ENCODE data around the gene CMTM1.
"Not testable (repeated sequence)": the region's sequence is repeated elsewhere in the genome, so short reads cannot be mapped to it uniquely, and the experiment has no call there.

The CMTM1 gene

DNA sequence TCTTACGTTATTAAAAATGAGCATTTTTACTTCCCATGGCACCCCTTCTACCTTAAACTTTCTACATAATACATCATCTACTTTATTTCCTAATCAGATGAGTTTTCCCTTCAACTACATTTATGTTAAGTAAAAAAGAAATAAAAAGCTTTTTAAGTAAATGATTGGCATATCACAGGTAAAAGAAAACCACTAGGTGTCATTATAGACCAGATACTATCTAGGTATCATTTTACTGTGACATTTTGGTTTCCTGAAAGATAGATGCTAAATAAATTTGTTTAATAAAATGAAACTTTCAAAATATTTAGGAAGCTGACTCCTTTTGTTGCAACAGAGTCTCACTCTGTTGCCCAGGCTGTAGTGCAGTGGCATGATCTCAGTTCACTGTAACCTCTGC, 3.8 kb upstream of the CMTM1 start:
- no peak for DNase-seq (ENCODE audit: low spot score)

DNA sequence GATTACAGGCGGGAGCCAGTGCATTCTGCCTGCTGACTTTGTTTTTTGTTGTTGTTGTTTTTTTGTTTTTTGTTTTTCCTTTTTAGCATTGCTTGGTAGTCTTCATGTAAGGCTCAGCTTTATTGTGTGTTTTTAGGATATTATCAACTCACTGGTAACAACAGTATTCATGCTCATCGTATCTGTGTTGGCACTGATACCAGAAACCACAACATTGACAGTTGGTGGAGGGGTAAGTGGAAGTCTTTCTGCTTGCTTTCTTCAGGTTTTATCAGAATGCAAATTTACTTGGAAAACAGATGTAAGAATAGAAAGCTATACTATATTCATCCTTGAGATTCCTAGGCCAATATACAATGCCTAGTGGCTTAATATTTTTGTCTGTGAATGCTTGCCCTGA, 3.3 kb upstream of the CMTM1 start:
- no peak for DNase-seq (ENCODE audit: low spot score)

DNA sequence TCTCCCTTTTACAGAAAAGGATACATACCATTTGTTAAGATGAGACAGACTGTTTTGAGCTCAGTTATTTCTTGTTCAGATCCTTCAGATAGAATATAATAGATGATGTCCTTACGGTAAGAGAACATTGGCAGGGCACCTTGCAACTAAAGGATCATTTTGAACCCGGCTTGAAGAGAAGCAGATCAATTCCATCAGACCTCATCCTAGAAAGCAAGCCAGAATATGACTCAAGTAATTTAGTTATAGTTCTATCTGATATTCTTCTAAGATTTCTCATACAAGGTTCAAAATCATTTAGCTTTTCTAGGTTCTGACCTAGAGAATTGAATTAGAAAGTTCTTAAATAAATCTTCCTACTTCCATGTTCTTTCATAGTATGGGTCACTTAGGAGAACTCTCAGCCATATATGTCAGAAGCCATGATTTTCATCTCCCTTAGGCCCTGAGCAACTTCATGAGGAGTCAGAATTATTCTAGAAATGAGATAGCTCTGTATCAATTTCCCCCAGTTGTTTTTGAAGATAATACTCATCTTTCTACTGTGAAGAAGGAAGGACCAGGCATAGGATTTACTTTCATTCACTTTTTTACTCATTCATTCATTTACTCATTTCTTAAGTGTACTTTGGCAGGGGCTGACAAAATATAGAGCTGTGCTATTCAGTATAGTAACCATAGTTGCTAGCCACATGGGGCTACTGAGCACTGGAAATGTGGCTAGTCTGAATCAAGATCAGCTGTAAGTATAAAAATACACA, 2.5 kb upstream of the CMTM1 start:
- no peak for DNase-seq (ENCODE audit: low spot score)

DNA sequence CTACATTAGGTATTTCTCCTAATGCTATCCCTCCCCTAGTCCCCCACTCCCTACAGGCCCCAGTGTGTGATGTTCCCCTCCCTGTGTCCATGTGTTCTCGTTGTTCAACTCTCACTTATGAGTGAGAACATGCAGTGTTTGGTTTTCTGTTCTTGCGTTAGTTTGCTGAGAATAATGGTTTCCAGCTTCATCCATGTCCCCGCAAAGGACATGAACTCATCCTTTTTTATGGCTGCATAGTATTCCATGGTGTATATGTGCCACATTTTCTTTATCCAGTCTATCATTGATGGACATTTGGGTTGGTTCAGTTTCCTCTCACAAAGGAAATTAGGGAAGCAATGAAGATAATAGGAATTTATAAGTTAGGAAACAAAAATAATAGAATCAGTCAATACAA, 1.0 kb downstream of the CMTM1 start:
- not testable (repeated sequence) for DNase-seq (ENCODE audit: low spot score)

DNA sequence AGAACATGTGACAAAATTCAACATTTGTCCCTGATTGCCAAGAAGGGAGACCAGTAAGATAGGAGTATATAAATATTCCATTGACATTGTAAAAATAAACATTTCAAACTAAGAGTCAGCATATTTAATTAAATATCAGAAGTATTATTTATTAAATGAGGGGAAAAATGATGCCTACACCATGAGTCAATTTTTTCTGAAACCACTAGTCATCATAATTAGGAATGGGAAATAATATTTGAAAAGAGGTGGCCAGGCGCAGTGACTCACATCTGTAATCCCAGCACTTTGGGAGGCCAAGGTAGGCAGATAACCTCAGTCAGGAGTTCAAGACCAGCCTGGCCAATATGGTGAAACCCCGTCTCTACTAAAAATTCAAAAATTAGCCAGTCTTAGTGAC, 2.1 kb downstream of the CMTM1 start:
- DNase-seq (ENCODE audit: low spot score): no peak

DNA sequence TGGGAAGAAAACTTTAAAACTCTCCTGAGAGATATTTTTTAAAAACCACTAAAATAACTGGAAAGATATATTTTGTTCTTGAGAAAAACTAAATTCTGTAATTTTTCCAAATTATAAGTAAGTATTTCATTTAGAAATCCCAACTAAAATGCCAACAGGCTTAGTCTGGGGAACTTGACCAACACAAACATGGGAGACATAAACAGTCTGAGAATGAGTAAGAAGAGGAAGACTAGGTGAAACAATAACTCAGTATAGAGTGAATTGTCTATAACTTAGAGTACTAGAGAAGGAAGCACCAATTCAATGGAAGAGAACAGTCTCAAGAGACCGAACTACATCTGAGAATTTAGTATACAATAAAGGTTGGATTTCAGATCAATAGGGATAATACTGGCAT, 2.9 kb downstream of the CMTM1 start:
- DNase-seq (ENCODE audit: low spot score): peak; percentile 46

DNA sequence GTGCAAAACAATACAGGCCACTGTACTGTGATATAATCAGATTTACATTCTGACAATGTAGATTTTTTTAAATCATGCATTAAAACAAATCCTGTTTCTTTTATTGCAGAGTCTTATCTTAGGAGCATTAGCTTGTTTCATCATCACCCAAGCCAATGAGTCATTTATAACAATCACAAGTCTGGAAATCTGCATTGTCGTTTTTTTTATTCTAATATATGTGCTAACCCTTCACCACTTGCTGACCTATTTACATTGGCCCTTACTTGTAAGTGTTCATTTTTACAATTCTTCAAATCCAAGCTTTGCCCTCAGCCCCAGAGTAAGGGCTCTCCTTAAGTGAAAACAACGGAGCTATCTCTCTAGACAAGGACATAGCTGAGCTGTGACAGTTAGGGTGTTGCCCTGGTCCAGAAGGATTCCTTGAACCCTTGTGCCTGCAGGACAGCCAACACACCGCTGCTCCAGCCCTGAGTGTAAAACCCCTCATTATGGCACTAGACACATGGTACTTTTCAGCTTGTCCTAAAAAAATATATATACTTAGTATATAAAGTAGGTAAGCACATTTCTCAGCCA, 3.7 kb downstream of the CMTM1 start:
- no peak for DNase-seq (ENCODE audit: low spot score)

DNA sequence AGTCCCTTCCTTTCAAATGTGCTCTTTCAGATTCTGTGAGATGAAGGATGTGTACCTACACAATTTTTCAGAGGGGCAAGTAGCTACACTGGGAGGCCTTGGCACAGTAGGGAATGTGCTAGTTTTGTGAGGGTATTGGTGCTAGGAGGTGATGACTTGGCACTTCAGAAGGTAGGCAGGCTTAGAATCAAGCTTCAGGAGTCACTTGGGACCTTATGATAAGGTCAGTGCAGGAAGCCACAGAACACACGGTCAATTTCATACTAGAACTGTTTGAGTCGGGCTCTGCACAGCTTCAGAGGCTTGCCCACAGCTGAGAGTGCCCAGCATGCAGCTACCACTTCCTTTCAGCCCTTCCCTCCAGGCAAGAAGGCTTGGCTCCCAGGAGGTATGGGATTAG, 6.1 kb downstream of the CMTM1 start:
- no peak for DNase-seq (ENCODE audit: low spot score)

DNA sequence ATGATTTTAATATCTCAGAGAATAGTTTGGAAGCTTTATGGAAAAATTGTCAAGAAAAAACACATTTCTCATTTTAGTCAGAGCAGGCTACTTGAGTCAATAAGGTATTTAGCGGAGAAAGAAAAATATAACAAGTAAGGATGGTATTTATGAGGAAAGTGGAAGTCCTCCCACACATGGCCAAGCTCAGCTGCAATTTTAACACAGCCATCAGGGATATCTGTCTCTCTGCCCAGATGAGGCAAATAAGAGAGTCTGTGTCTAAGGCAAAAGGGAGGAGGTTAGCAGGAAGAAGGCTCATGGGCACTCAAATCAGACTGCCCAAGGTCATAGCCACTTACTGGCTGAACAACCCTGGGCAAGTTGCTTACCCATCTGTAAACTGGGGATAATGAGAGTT, 7.8 kb downstream of the CMTM1 start:
- DNase-seq (ENCODE audit: low spot score): no peak

DNA sequence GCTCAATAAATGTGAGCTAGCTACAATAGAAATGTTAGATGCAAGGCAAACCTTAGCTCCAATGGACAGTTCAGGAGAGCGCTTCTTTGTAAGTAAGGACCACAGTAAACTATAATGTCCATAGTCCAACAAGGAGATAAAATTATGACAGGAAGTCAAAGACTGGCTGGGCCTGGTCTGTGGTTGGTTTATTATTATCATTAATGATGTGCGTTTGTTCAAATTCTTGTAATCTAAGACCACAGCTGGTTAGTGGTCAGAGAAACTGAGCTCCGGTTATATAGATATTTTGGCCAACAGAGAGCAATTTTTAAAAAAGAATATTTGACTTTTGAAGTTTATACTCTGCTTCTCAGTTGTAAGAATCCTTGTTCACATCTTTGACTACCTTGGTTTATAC, 8.3 kb downstream of the CMTM1 start:
- DNase-seq (ENCODE audit: low spot score): no peak

DNA sequence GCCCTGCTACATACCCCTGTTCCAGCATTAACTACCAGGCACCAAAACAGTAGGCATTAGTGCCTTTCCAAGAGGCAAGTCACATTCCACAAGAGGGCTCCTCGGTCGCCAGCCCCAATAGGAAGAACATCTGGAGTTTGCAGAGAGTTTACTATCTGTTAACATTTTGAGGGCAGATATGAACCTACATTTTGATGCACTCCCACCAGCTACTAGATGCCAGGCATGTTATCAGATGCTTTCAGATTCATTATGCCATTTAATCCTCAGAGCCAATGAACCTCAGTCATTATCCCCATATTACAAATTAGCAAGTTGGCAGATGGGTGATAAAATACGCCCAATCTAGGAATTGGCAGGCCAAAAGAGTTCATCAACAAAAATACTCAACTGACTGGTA, 8.8 kb downstream of the CMTM1 start:
- DNase-seq (ENCODE audit: low spot score): no peak

DNA sequence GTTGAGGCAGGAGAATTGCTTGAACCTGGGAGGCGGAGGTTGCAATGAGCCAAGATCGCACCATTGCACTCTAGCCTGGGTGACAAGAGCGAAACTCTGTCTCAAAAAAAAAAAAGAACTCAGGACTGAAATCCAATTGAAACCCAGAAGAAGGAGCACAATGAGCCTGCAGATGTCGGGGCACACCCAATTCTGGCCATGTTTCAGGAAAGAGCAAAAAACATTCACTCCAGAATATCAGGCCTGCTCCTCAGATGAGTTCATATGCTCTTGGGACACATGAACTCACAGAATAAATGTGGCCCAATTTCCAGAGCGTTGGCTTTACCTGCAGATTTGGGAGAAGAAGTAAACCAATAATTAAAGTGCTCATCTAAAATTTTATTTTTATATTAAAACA, 10.1 kb downstream of the CMTM1 start:
- DNase-seq (ENCODE audit: low spot score): no peak

DNA sequence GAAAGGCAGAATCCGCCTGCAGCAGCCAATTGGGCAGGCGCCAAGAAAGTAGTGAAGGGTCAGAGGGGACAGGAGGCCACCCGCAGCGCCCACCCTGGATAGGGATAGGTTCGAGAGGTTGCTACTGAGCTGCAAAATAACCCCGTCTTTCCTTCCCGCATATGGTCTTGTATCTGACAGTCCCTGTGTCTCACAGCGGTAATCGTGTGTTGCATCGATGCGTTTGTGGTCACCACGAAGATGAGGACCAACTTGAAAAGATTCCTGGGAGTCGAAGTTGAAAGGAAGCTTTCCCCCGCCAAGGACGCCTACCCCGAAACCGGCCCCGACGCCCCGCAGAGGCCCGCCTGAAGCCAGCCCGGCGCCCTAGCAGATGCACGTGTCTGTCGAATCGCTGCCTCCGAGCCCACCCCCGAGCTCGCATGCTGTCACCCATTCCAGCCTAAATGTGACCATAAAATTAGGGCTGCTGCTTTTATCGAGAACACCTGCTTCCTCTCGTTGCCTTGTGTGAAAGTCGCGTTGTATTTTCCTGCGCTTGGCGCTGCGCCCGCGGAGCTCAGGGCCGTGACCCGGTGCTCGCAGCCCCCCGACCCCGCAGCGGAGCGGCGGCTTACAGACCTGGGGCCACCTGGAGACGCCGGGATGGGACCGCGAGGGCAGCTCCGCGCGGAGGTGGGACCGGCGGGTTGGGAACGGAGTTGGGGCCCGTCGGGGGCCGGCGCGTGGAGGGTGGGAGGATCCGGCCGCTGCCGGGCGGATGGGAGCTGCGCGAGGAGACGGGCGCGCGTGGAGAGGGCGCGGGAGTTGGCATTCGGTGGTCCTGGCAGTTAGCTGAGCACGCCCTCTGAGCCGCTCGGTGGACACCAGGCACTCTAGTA, 12.7 kb downstream of the CMTM1 start, which contains the start of gene CMTM2:
CMTM2 (plus strand) TSS at position 813 of the 881 bp plus-strand sequence. CDS start 145 bp downstream, outside the sequence.
- no peak for DNase-seq (ENCODE audit: low spot score)

DNA sequence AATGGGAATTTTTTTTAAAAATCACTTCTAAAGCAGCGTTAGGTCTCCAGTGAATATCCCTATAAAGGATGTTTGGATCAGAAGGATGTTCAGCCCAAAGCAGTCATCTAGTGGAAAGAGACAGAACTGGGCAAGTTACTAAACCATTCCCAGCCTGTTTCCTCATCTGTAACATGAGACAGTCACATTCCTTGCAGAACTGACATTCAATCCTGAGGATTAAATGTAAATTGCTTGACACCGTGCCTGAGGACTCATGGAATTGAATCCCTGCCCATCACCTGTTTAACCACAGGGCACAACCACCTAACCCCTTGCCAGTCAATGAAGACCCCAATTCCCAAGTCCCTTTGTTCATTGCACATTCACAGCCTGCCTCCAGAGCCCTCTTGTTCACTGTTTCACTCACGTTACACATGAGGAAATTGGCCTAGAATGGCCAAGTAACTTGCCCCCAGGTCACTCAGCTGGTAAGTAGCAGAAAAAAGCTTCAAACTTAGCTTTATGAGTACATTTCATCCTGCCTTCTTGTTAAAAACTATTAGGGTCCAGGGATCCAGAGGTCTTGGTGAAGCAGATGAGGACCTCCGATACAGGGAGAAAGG, 14.5 kb downstream of the CMTM1 start:
- DNase-seq (ENCODE audit: low spot score): peak; percentile 71

DNA sequence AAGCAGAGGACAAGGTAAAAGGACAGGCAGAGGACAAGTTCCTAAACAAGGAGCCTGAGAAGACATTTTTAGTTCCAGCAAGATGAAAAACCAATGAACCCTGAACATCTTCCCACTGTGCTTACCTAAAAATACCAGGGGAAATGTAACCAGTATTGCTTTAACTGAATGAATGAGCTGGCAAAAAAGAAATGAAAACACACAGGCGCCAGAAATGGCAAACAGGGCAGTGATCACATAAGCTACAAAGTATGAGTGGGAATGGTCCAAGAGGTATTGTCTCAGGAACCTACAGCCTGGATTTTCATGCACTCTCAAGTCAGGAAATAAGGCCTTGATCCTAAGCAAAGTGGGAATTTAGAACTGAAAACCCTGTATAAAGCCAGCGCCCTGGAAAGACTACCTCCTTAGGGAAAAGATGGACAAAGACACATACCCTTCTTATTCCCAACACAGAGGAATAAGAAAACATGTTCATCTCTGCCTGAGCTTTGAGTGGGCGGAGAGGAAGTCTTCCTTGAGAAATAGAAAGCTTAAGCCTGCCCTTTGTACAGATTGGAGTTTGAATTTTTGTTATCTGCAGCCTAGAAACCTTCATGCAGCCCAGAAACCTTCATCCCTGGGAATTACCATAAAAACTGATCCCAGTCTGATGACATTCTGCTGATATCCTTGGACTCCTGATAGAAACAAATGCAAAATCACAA, 15.2 kb downstream of the CMTM1 start:
- peak; percentile 54 for DNase-seq (ENCODE audit: low spot score)

DNA sequence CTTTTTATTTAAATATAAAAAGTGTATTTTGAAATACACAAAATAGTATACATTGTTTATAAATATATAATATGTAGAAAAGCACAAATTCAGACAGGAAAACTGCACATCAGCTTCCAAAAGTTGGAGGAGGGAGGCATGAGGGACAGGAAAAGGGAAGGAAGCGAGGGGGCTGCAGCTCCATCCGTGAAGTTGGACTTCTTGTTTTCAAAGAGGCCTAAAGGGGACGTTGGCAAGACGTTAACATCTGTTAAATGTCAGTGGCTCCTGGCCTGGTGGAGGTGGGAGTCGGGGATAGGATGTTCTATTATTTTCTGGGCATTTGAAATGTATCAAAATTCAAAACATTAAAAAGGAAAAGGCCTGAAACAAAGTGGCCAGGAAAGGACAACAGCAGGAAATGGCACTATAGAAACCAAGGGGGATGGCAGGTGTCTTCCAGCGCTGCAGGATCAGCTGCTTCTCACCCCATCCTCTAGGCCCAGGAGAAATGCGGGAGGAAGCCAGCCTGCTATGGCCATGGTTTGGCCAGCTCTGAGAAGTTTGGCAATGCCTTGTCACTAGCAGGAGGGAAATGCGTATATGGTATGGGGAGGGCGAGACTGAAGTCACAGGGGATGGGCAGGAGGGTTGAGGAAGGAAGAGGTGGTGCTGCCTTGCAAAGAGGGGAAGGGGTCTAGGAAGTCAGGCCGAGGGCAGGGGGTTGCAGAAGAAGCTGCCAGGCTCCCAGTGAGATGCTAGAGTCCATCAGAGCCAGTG, 19.4 kb downstream of the CMTM1 start:
- no peak for DNase-seq (ENCODE audit: low spot score)

DNA sequence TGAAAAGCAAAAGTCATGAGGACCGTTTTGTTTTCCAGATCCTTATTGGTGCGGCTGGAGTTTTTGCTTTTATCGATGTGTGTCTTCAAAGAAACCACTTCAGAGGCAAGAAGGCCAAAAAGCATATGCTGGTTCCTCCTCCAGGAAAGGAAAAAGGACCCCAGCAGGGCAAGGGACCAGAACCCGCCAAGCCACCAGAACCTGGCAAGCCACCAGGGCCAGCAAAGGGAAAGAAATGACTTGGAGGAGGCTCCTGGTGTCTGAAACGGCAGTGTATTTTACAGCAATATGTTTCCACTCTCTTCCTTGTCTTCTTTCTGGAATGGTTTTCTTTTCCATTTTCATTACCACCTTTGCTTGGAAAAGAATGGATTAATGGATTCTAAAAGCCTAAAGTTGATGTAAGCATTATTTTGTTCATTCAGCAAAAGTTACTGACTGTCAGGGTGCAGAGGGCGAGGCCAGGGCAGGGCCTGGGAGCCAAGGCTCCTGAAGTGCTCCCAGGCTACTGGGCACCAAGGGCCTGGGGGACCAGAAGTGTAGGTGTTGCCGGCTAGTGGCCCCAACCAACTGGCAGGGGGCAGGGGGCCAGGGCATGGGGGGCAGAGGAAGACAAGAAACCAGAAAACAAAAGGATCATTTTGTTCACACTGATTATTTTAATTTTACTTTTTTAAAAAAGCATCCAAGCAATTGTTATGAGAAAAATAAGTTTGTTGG, 21.8 kb downstream of the CMTM1 start:
- no peak for DNase-seq (ENCODE audit: low spot score)

DNA sequence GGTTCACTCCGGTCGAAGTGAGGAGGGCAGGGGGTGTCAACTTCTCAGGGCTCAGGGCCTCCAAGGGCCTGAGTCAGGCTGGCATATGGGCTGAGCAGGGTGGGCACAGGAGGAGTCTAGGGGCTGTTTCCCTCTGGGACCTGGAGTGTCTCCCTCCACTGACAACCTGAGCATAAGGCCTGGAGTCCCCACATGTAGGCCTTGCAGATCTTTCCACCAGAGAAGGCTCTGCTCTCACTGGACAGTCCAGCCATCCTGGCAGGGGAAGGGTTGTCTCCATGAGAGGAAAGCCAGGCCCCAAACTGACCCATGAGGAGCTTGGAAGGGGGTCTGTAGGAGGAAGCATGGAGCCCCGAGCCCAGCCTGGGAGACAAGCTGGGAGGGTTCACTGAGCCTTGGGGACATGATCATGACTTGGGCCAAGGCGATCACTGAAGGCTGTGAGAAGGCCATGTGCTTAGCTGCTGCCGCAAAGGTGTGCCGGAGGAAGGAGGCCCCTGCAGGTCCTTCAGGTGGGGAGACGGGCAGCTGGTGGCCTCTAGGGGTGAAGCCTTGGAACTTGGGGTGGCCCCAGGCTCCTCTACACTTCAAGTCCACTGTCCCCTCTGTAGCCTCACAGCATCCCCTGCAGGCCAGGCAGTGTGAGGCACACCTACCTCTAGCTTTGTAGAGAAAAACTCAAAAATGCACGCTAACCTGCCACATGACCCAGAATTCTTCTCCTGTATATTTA, 22.9 kb downstream of the CMTM1 start:
- DNase-seq (ENCODE audit: low spot score): no peak

DNA sequence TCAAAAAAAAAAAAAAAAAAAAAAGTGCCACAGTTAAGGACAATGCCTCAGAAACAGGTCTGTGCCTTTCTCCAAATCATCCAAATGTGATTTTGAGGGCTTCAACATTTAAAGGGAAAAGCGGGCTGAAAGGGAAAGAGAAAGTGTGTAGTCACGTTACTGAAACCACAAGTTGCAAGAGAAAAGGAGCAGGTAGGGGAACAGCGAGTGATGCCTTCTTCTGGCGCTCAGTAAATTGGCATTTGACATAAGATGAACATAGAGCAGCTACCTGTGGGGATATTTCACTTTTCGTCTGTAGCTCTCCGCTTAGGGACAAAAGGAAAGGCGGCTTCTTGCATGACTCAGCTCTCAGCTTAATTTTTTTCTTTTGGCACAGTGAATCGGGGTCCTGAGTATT, 24.1 kb downstream of the CMTM1 start:
- DNase-seq (ENCODE audit: low spot score): no peak

DNA sequence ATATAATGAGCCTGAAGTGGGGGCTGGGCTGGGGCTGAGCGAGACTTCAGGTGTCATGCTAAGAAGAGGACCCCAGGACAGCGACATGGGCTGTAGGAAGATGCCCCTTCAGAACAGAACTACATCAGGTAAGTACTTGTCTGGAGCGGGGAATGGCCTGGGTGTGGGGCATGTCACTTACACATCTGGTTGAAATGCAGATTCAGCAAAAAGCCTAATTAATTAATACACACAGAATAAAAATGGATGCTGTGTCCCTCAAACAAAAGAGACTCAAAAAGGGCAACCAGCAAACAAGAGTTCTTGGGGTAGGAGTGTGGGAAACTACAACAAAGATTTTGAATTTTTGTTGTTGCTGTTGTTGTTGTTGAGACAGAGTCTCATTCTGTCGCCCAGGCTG, 24.8 kb downstream of the CMTM1 start:
- DNase-seq (ENCODE audit: low spot score): no peak
